K562 (cell line): ENCODE results near the gene CLNK. TPM values are rescaled to one million over a fixed set of nuclear protein-coding genes. Genes with fewer than 3 reads are reported as not detected.

Experiments used
- ATAC-seq: fragments of 200-7000 bp; cut with Tn5 transposase; 3 replicates; pipeline ENCODE4 v1.9.1; 2020; ENCODE audit warnings: moderate library complexity
- BruUV-seq: library from RNA; stranded (reverse); fragments of 400-500 nt; replicated peaks from 2 replicates; lab custom pipeline; 2021; lab: Mats Ljungman, UMichigan
- CTCF ChIA-PET: fragments of 300-600 bp; formaldehyde crosslinking; extraction: SDS; loops from one replicate; lab custom pipeline; 2021; ENCODE audit warnings: low intra/inter-chr PET ratio; lab: Yijun Ruan, JAX
- POLR2A ChIA-PET: fragments of 300-600, 350-650 bp; sonication (Branson Sonifier 250); formaldehyde crosslinking; extraction: SDS; loops from one replicate; lab custom pipeline; 2021; ENCODE audit warnings: antibody characterized with exemption, inconsistent platforms; lab: Yijun Ruan, JAX
- DNase-seq, 4 experiments: peaks; one replicate each; pipeline versions ENCODE4 v3.0.0 to v3.0.0-alpha.2; 2011 to 2018; ENCODE audit warnings: low spot score in 3 of 4, mixed read lengths in 3 of 4; ENCODE audit errors: extremely low read depth in 1 of 4
- FAIRE-seq: peaks from 2 replicates; lab custom pipeline; 2011; peaks lifted over from hg19 to GRCh38; lab: Jason Lieb, UNC
- H2AFZ ChIP-seq: 2 replicates; pipeline ENCODE4 v1.6.0; 2011; ENCODE audit warnings: low read depth, low read length, control low read depth, inconsistent platforms
- H3K27ac ChIP-seq: fragments of 200-600 bp; 3 replicates; pipeline ENCODE4 v1.8.0; 2011; ENCODE audit warnings: low read depth, mild to moderate bottlenecking, control low read depth, inconsistent platforms, low read length, moderate library complexity, mixed read lengths; ENCODE audit errors: extremely low read depth
- H3K27me3 ChIP-seq, 2 experiments: fragments of 300-600 bp in 1 of 2; 2 replicates in 1 of 2; 3 replicates in 1 of 2; pipeline versions ENCODE4 v1.6.0 to v1.8.0; 2011; ENCODE audit warnings: inconsistent platforms in 2 of 2, low read length in 2 of 2, mild to moderate bottlenecking in 1 of 2, mixed read lengths in 1 of 2, moderate library complexity in 1 of 2; ENCODE audit not compliant: control insufficient read depth in 2 of 2, insufficient read depth in 2 of 2
- H3K36me3 ChIP-seq: fragments of 300-600 bp; 3 replicates; pipeline ENCODE4 v1.8.0; 2011; ENCODE audit warnings: mild to moderate bottlenecking, low read length, inconsistent platforms; ENCODE audit not compliant: control insufficient read depth, insufficient read depth
- H3K4me1 ChIP-seq, 2 experiments: fragments of 200-600 bp in 1 of 2; replicated peaks in 1 of 2; 2 replicates in 1 of 2; 3 replicates in 1 of 2; pipeline versions ENCODE4 v1.5.1 to v1.8.0; 2011; ENCODE audit warnings: inconsistent platforms in 2 of 2, low read length in 2 of 2, mild to moderate bottlenecking in 1 of 2, mixed read lengths in 1 of 2, moderate library complexity in 1 of 2; ENCODE audit not compliant: control insufficient read depth in 2 of 2, insufficient read depth in 2 of 2
- H3K4me2 ChIP-seq: 2 replicates; pipeline ENCODE4 v1.6.1; 2011; ENCODE audit warnings: low read length, control low read depth, inconsistent platforms, mixed read lengths; ENCODE audit not compliant: insufficient read depth
- H3K4me3 ChIP-seq: fragments of 200-600 bp; sonication (generic), shearing (Covaris generic); 2 replicates; pipeline ENCODE4 v1.5.1; 2016; ENCODE audit warnings: control low read depth, inconsistent platforms
- H3K79me2 ChIP-seq: fragments of 200-600 bp; 3 replicates; pipeline ENCODE4 v1.8.0; 2011; ENCODE audit warnings: low read length, inconsistent platforms; ENCODE audit not compliant: control insufficient read depth, insufficient read depth
- H3K9ac ChIP-seq, 2 experiments: 2 replicates each; pipeline versions ENCODE4 v1.6.0 to v1.6.1; 2011; ENCODE audit warnings: low read depth in 2 of 2, low read length in 2 of 2, control low read depth in 1 of 2, inconsistent platforms in 1 of 2, mild to moderate bottlenecking in 1 of 2, mixed read lengths in 1 of 2; ENCODE audit not compliant: insufficient read depth in 1 of 2
- H3K9me1 ChIP-seq: one replicate; pipeline ENCODE4 v1.6.0; 2011; ENCODE audit warnings: inconsistent platforms, mild to moderate bottlenecking, low read length, moderate library complexity; ENCODE audit not compliant: control insufficient read depth, insufficient read depth
- H3K9me3 ChIP-seq: replicated peaks from 2 replicates; pipeline ENCODE4 v1.5.1; 2011; ENCODE audit warnings: low read depth, low read length, inconsistent platforms; ENCODE audit not compliant: control insufficient read depth, insufficient read depth
- H4K20me1 ChIP-seq: replicated peaks from 2 replicates; pipeline ENCODE4 v1.6.1; 2011; ENCODE audit warnings: low read length, inconsistent platforms, mixed read lengths; ENCODE audit not compliant: control insufficient read depth, insufficient read depth
- BRD4 ChIP-seq: fragments of 200-600 bp; sonication (generic); IDR thresholded peaks from 2 replicates; pipeline ENCODE4 v1.6.1; 2017; ENCODE audit warnings: inconsistent platforms
- BRF1 ChIP-seq: IDR thresholded peaks from 3 replicates; pipeline ENCODE4 v1.6.1; 2011; ENCODE audit warnings: borderline replicate concordance, mild to moderate bottlenecking; ENCODE audit not compliant: insufficient read length; ENCODE audit errors: extremely low read depth
- CCAR2 ChIP-seq: fragments of 200-400 bp; formaldehyde crosslinking; IDR thresholded peaks from 2 replicates; pipeline ENCODE4 v1.6.1; 2017; ENCODE audit warnings: mild to moderate bottlenecking, low read depth, low read length
- CSDE1 ChIP-seq, 2 experiments: fragments of 450-650 bp; IDR thresholded peaks; 2 replicates each; pipeline ENCODE4 v1.6.1; 2016; ENCODE audit warnings: mild to moderate bottlenecking in 1 of 2
- HNRNPL ChIP-seq: fragments of 200-400 bp; formaldehyde crosslinking; IDR thresholded peaks from 2 replicates; pipeline ENCODE4 v1.6.1; 2017; ENCODE audit warnings: low read depth, mild to moderate bottlenecking, low read length
- MEF2D ChIP-seq: conservative IDR thresholded peaks from 2 replicates; pipeline ENCODE4 v1.6.1; 2016; ENCODE audit warnings: low read depth, missing genetic modification characterization, missing compliant biosample characterization
- MYNN ChIP-seq, 2 experiments: sonication (generic); formaldehyde crosslinking in 1 of 2; IDR thresholded peaks; 2 replicates each; pipeline versions ENCODE4 v1.5.0 to v1.6.1; 2016 to 2020; ENCODE audit warnings: antibody characterized with exemption in 1 of 2, missing genetic modification reagents in 1 of 2
- PHB ChIP-seq: fragments of 250-450 bp; sonication (Bioruptor Pico); IDR thresholded peaks from 2 replicates; pipeline ENCODE4 v1.5.0; 2021
- TSC22D4 ChIP-seq: fragments of 450-650 bp; IDR thresholded peaks from 2 replicates; pipeline ENCODE4 v1.6.1; 2016; ENCODE audit warnings: missing genetic modification characterization, missing biosample characterization, control low read depth
- U2AF1 ChIP-seq: fragments of 200-400 bp; formaldehyde crosslinking; optimal IDR thresholded peaks from 2 replicates; pipeline ENCODE3; 2017; ENCODE audit warnings: mild to moderate bottlenecking, low read depth, low read length, moderate library complexity
- ZNF24 ChIP-seq: fragments of 450-650 bp; IDR thresholded peaks from 2 replicates; pipeline ENCODE4 v1.6.1; 2016
- ZNF436 ChIP-seq: fragments of 250-450, 450-650 bp; sonication (Bioruptor Pico); formaldehyde crosslinking; IDR thresholded peaks from 2 replicates; pipeline ENCODE4 v1.7.0; 2020; ENCODE audit warnings: mild to moderate bottlenecking
- WGBS: fragments of 100-300 bp; shearing (Covaris generic); methylation state at CpG from one replicate; pipeline ENCODE4 v1.1.6; 2016; ENCODE audit warnings: low coverage, mixed read lengths; ENCODE audit not compliant: insufficient coverage; ENCODE audit errors: missing lambda C conversion rate; 5-methylcytosine and 5-hydroxymethylcytosine counted together
- in situ Hi-C: fragments of 300-500 bp; cut with MboI; formaldehyde crosslinking; loops from 4 replicates; pipeline ENCODE4 v1.15.0; 2018; ENCODE audit warnings: inconsistent platforms, mixed read lengths
- intact Hi-C: fragments of 100-400 bp; cut with micrococcal nuclease; formaldehyde crosslinking; loops from 2 replicates; pipeline ENCODE4 v1.14.2; 2022
- polyA plus RNA-seq, 8 experiments: library from polyadenylated mRNA; depleted of rRNA in 4 of 8; stranded (reverse) in 5 of 8; unstranded in 3 of 8; fragments of >200 nt; fragmentation: Nextera tagmentation in 2 of 8; fragmentation: Illumina TruSeq in 1 of 8; extraction: Ambion mirVana in 2 of 8; extraction: Trizol in 1 of 8; gene quantifications; 2 replicates each; pipeline versions ENCODE4 v1.2.1 to v1.2.3, GENCODE V29; 2011 to 2014; ENCODE audit warnings: inconsistent platforms in 1 of 8, missing spikeins in 1 of 8
- total RNA-seq, 7 experiments: library from RNA; depleted of rRNA in 6 of 7; stranded (reverse); fragments of >200 nt in 6 of 7; fragmentation: Illumina TruSeq in 2 of 7; extraction: Trizol in 2 of 7; gene quantifications; 2 replicates each; pipeline versions ENCODE4 v1.2.1 to v1.2.3, GENCODE V29; 2011 to 2021; ENCODE audit warnings: low replicate concordance in 1 of 7
- TF ChIP-seq, protein P1 (sequence below): fragments of 250-450 bp; sonication (Bioruptor Pico); IDR thresholded peaks from 2 replicates; pipeline ENCODE4 v1.5.0; 2022; ENCODE audit warnings: mild to moderate bottlenecking
- TF ChIP-seq, protein P2 (sequence below): fragments of 250-450 bp; sonication (Bioruptor Pico); IDR thresholded peaks from 2 replicates; pipeline ENCODE4 v1.8.0; 2022; ENCODE audit warnings: inconsistent platforms
- TF ChIP-seq, protein P3 (sequence below): sonication (generic); formaldehyde crosslinking; IDR thresholded peaks from 2 replicates; pipeline ENCODE4 v1.8.0; 2022; ENCODE audit warnings: mild to moderate bottlenecking, missing genetic modification reagents
- TF ChIP-seq, protein P4 (sequence below), 2 experiments: fragments of 450-650 bp in 1 of 2; sonication (generic) in 1 of 2; formaldehyde crosslinking; conservative IDR thresholded peaks; 2 replicates each; pipeline versions ENCODE4 v1.4.0 to v1.8.1; 2020 to 2022; ENCODE audit warnings: mild to moderate bottlenecking in 1 of 2, missing genetic modification reagents in 1 of 2

Gene CLNK
- total and polyA plus RNA-seq, 9 of the 15 experiments (the other 6 are each of a cell fraction or from before 2014, with no cell fraction given): not detected

DNA sequence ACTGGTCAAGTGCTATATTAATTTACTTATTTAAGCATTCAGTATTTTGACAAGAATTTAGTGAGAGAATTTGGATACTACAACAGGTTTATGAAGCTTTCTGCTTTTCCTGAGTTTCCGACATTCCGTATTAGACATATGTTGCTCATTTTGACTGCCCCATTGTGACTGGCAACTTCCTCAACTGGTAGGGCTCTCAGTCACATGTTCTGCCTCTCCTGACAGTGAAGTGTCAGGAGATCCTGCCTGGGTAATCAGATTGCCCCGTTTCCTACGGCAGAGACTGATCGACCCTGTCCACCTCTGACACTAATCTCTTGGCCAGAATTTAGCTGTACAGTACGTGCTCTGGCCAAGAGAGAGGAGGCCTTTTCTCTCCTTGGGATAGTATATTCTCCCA, 49.5 kb downstream of the CLNK start (continued):
- TF ChIP-seq, protein P1, sequence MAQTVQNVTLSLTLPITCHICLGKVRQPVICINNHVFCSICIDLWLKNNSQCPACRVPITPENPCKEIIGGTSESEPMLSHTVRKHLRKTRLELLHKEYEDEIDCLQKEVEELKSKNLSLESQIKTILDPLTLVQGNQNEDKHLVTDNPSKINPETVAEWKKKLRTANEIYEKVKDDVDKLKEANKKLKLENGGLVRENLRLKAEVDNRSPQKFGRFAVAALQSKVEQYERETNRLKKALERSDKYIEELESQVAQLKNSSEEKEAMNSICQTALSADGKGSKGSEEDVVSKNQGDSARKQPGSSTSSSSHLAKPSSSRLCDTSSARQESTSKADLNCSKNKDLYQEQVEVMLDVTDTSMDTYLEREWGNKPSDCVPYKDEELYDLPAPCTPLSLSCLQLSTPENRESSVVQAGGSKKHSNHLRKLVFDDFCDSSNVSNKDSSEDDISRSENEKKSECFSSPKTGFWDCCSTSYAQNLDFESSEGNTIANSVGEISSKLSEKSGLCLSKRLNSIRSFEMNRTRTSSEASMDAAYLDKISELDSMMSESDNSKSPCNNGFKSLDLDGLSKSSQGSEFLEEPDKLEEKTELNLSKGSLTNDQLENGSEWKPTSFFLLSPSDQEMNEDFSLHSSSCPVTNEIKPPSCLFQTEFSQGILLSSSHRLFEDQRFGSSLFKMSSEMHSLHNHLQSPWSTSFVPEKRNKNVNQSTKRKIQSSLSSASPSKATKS: no peak
- TF ChIP-seq U2AF1 (no peak), MYNN (IDR thresholded peaks at IDR 0.05) (no peak), MYNN (CRISPR knock-in tag; IDR thresholded peaks at IDR 0.05) (no peak), CSDE1 (IDR thresholded peaks at IDR 0.05) (no peak)
- TF ChIP-seq, protein P2, sequence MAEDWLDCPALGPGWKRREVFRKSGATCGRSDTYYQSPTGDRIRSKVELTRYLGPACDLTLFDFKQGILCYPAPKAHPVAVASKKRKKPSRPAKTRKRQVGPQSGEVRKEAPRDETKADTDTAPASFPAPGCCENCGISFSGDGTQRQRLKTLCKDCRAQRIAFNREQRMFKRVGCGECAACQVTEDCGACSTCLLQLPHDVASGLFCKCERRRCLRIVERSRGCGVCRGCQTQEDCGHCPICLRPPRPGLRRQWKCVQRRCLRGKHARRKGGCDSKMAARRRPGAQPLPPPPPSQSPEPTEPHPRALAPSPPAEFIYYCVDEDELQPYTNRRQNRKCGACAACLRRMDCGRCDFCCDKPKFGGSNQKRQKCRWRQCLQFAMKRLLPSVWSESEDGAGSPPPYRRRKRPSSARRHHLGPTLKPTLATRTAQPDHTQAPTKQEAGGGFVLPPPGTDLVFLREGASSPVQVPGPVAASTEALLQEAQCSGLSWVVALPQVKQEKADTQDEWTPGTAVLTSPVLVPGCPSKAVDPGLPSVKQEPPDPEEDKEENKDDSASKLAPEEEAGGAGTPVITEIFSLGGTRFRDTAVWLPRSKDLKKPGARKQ (CRISPR knock-in tag): no peak

DNA sequence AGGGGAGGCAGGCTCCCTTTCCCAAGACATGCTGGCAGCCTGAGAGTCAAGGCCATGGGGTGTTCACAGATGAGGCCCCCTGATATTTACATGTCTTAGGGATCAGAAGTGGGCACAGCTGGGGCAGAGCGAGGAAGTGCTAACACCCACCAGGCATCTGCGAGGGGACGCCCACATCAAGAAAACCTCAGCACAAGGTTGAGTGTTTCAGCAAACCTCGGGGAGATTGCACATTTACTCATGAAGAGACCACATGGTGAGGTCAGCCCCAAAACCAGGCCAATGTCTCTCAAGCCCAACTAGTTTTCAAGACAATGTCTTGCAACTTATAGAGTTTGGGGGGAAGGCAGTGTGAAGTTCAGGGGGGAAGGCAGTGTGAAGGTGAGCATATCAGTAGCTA, 55.2 kb downstream of the CLNK start:
- intact Hi-C loops: no loop called here
- no peaks in the 10 kb centered on the region for H3K36me3 ChIP-seq
- no peaks in the 10 kb centered on the region for H3K79me2 ChIP-seq
- H3K9me1 ChIP-seq: no peaks in the 10 kb centered on the region
- H3K4me1 ChIP-seq: no peaks in the 10 kb centered on the region
- H3K27me3 ChIP-seq: no peaks in the 10 kb centered on the region
- H3K4me3 ChIP-seq: no peak overlapping the region
- ChIA-PET CTCF (no interaction called here), POLR2A (no interaction called here)
- DNase-seq: no peak
- H3K27ac ChIP-seq: no peak overlapping the region
- FAIRE-seq: no peak
- in situ Hi-C loops: no loop called here
- no peak for ATAC-seq
- no peak overlapping the region for H3K4me2 ChIP-seq
- TF ChIP-seq BRD4 (no peak), MEF2D (tag) (no peak), HNRNPL (no peak), CCAR2 (no peak), ZNF24 (no peak), BRF1 (no peak), ZNF436 (CRISPR knock-in tag) (no peak), PHB (no peak), TSC22D4 (tag) (no peak)
- TF ChIP-seq, protein P3, sequence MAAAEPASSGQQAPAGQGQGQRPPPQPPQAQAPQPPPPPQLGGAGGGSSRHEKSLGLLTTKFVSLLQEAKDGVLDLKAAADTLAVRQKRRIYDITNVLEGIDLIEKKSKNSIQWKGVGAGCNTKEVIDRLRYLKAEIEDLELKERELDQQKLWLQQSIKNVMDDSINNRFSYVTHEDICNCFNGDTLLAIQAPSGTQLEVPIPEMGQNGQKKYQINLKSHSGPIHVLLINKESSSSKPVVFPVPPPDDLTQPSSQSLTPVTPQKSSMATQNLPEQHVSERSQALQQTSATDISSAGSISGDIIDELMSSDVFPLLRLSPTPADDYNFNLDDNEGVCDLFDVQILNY: no peak
- TF ChIP-seq, protein P4, sequence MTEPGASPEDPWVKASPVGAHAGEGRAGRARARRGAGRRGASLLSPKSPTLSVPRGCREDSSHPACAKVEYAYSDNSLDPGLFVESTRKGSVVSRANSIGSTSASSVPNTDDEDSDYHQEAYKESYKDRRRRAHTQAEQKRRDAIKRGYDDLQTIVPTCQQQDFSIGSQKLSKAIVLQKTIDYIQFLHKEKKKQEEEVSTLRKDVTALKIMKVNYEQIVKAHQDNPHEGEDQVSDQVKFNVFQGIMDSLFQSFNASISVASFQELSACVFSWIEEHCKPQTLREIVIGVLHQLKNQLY (CRISPR knock-in tag; conservative IDR thresholded peaks at IDR 0.05): no peak
- BruUV-seq: no TSS peak
- H2AFZ ChIP-seq: no peak overlapping the region
- WGBS: 0% methylated on average over 4 of the region's 4 CpGs
- no peaks in the 10 kb centered on the region for H4K20me1 ChIP-seq
- no peak overlapping the region for H3K9ac ChIP-seq
- no peaks in the 10 kb centered on the region for H3K9me3 ChIP-seq
